HL-60 (cell line): Measurements from ENCODE around the gene IQCK.

ENCODE experiments used
- DNase-seq, 2 experiments: peaks; one replicate each; pipeline ENCODE4 v3.0.0-alpha.2; 2010 to 2020; ENCODE audit warnings: low read depth in 1 of 2, low spot score in 1 of 2
- H3K27ac ChIP-seq: fragments of 250-450 bp; sonication (Bioruptor Pico); replicated peaks from 2 replicates; pipeline ENCODE4 v1.5.1; 2020; ENCODE audit warnings: mild to moderate bottlenecking, moderate library complexity
- H3K27me3 ChIP-seq: fragments of 250-450 bp; sonication (Bioruptor Pico); 2 replicates; pipeline ENCODE4 v1.5.1; 2021; ENCODE audit warnings: mild to moderate bottlenecking, moderate library complexity; ENCODE audit not compliant: insufficient read depth, poor library complexity, severe bottlenecking
- H3K4me3 ChIP-seq: replicated peaks from 2 replicates; pipeline ENCODE4 v1.5.1; 2011; ENCODE audit warnings: mild to moderate bottlenecking, control low read depth, low read length; ENCODE audit not compliant: insufficient read depth
- GABPA ChIP-seq: IDR thresholded peaks from 2 replicates; pipeline ENCODE4 v1.6.1; 2012; ENCODE audit warnings: low read depth
- POLR2AphosphoS5 ChIP-seq: IDR thresholded peaks from 2 replicates; pipeline ENCODE4 v1.6.1; 2012; ENCODE audit warnings: low read depth
- REST ChIP-seq: IDR thresholded peaks from 2 replicates; pipeline ENCODE4 v1.6.1; 2012; ENCODE audit warnings: low read depth; ENCODE audit not compliant: insufficient replicate concordance
- SPI1 ChIP-seq: IDR thresholded peaks from 2 replicates; pipeline ENCODE4 v1.6.1; 2012; ENCODE audit warnings: low read depth, mild to moderate bottlenecking, borderline replicate concordance
- TF ChIP-seq, protein P1 (sequence below): IDR thresholded peaks from one replicate; pipeline ENCODE4 v1.5.1; 2011; ENCODE audit warnings: low read length, control low read depth, inconsistent platforms; ENCODE audit not compliant: insufficient read depth

Gene IQCK

DNA sequence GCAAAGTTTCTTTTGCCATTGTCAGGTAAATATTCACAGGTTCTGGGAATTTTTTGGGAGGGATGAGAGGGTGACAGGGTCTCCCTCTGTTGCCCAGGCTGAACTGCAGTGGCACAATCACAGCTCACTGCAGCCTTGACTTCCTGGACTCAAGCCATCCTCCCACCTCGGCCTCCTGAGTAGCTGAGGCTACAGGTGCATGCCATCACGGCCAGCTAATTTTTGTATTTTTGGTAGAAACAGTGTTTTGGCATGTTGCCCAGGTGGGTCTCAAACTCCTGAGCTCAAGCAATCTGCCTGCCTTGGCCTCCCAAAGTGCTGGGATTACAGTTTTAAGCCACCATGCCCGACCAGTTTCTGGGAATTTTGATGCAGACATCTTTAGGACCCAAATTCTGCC, 53.0 kb downstream of the IQCK start:
- H3K4me3 ChIP-seq, result no peak overlapping the region
- no peaks in the 10 kb centered on the region for H3K27me3 ChIP-seq
- DNase-seq, result no peak
- H3K27ac ChIP-seq, result no peak overlapping the region
- TF ChIP-seq REST (no peak), POLR2AphosphoS5 (no peak), GABPA (no peak)

- TF ChIP-seq POLR2AphosphoS5, result no peak
- TF ChIP-seq GABPA, result no peak
- TF ChIP-seq, protein P1, sequence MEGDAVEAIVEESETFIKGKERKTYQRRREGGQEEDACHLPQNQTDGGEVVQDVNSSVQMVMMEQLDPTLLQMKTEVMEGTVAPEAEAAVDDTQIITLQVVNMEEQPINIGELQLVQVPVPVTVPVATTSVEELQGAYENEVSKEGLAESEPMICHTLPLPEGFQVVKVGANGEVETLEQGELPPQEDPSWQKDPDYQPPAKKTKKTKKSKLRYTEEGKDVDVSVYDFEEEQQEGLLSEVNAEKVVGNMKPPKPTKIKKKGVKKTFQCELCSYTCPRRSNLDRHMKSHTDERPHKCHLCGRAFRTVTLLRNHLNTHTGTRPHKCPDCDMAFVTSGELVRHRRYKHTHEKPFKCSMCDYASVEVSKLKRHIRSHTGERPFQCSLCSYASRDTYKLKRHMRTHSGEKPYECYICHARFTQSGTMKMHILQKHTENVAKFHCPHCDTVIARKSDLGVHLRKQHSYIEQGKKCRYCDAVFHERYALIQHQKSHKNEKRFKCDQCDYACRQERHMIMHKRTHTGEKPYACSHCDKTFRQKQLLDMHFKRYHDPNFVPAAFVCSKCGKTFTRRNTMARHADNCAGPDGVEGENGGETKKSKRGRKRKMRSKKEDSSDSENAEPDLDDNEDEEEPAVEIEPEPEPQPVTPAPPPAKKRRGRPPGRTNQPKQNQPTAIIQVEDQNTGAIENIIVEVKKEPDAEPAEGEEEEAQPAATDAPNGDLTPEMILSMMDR, result no peak
- no peak for TF ChIP-seq REST
- TF ChIP-seq SPI1, result no peak
- no peak for DNase-seq
- no peak overlapping the region for H3K27ac ChIP-seq
These were observed 53.7 kb downstream of the IQCK start for GRCh38 chr16:19771796-19772195.

DNA sequence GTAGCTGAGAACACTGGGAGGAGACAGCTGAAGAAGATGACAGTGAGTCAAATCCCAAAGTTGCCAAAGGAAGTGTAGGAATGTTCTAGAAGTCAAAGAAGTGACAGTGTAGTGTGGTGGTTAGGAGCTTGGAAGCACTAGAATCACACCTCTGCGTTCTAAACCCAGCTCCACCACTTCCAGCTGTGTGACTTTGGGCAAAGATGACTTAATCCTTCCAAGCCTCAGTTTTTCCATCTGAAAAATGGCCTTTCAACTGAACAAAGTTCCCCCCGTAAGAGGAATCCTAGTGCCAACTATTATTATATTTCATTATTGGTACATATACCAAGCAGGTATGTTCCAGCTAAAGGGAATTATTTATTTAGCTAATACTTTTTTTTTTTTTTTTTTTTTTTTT, 56.0 kb downstream of the IQCK start:
- TF ChIP-seq REST (no peak), SPI1 (no peak), POLR2AphosphoS5 (no peak), GABPA (no peak)
- TF ChIP-seq, protein P1, result no peak
- H3K4me3 ChIP-seq, result no peak overlapping the region
- DNase-seq, result no peak
- no peak overlapping the region for H3K27ac ChIP-seq
- H3K27me3 ChIP-seq, result no peaks in the 10 kb centered on the region

More at GRCh38 chr16:19771796-19772195, 53.7 kb downstream of the IQCK start:
- Histone ChIP-seq H3K27me3 (no peaks in the 10 kb centered on the region), H3K4me3 (no peak overlapping the region)

DNA sequence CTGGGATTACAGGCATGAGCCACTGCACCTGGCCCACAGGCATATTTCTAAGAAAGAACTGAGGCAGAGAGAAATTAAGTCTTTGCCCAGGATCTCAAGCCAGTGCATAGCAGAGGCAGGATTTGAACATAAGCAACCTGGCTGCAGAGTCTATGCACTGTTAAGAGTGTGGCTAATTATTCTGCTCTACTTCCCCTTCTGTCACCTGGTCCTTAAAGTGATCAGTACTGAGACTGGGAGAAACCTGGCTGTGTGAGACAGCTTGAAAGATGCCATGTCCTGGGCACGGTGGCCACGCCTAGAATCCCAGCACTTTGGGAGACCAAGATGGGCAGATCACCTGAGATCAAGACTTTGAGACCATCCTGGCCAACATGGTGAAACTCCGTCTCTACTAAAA, 58.1 kb downstream of the IQCK start:
- TF ChIP-seq SPI1 (no peak), REST (no peak), POLR2AphosphoS5 (no peak), GABPA (no peak)
- TF ChIP-seq, protein P1, result no peak
- no peak overlapping the region for H3K4me3 ChIP-seq
- DNase-seq, result no peak

More for the DNA sequence above, 58.1 kb downstream of the IQCK start:
- Histone ChIP-seq H3K27ac (no peak overlapping the region), H3K27me3 (no peaks in the 10 kb centered on the region)
